HCT116 (cell line): ENCODE data around the gene RHBDF1. TPM values are rescaled to one million over a fixed set of nuclear protein-coding genes. Genes with fewer than 3 reads are reported as not detected.

Source experiments
- ATAC-seq: fragments of 200-7000 bp; cut with Tn5 transposase; 2 replicates; pipeline ENCODE4 v1.9.1; 2020; ENCODE audit warnings: mild to moderate bottlenecking, moderate library complexity
- BruUV-seq: library from RNA; stranded (reverse); fragments of 400-500 nt; replicated peaks from 2 replicates; lab custom pipeline; 2021; lab: Mats Ljungman, UMichigan
- CTCF ChIA-PET: fragments of 300-600 bp; sonication (Branson Sonifier 250); formaldehyde crosslinking; loops from one replicate; lab custom pipeline; 2021; ENCODE audit warnings: antibody characterized with exemption; lab: Charles Lee
- POLR2A ChIA-PET: fragments of 300-600, 350-600 bp; sonication (Branson Sonifier 250); formaldehyde crosslinking; loops from one replicate; lab custom pipeline; 2021; ENCODE audit warnings: antibody characterized with exemption; lab: Charles Lee
- RAD21 ChIA-PET, 2 experiments: fragments of 300-600 bp; sonication (Branson Sonifier 250); formaldehyde crosslinking; loops; one replicate each; lab custom pipeline; 2023; ENCODE audit warnings: low total read pairs in 2 of 2; ENCODE audit not compliant: uncharacterized antibody in 2 of 2, unreplicated experiment in 2 of 2, low non-redundant PET in 1 of 2; lab: Charles Lee
- DNase-seq: peaks from one replicate; pipeline ENCODE4 v3.0.0-alpha.2; 2010; ENCODE audit warnings: low read depth, low spot score
- H2AFZ ChIP-seq: fragments of 200-600 bp; shearing (Covaris generic), sonication (generic); 2 replicates; pipeline ENCODE4 v1.6.1; 2017; ENCODE audit warnings: low read depth, mixed run types, mixed read lengths, antibody characterized with exemption, low read length; ENCODE audit not compliant: poor library complexity, severe bottlenecking
- H3K27ac ChIP-seq: 2 replicates; pipeline ENCODE4 v1.5.1; 2012; ENCODE audit warnings: low read depth, low read length
- H3K27me3 ChIP-seq: fragments of 200-600 bp; sonication (generic); 2 replicates; pipeline ENCODE4 v1.6.1; 2016; ENCODE audit warnings: mixed run types, low read length, mixed read lengths; ENCODE audit not compliant: insufficient read depth
- H3K36me3 ChIP-seq, 2 experiments: fragments of 200-500 bp in 1 of 2; fragments of 200-600 bp in 1 of 2; sonication (Bioruptor generic) in 1 of 2; sonication (generic) in 1 of 2; 2 replicates each; pipeline versions ENCODE4 v1.5.1 to v1.6.1; 2014 to 2016; ENCODE audit warnings: low read length in 2 of 2, inconsistent platforms in 1 of 2, mixed read lengths in 1 of 2, mixed run types in 1 of 2; ENCODE audit not compliant: insufficient read depth in 2 of 2, control insufficient read depth in 1 of 2
- H3K4me1 ChIP-seq, 2 experiments: fragments of 200-600 bp in 1 of 2; sonication (generic) in 1 of 2; 2 replicates each; pipeline versions ENCODE4 v1.5.1 to v1.6.1; 2012 to 2017; ENCODE audit warnings: low read length in 2 of 2, inconsistent platforms in 1 of 2, mild to moderate bottlenecking in 1 of 2, mixed read lengths in 1 of 2, mixed run types in 1 of 2, moderate library complexity in 1 of 2; ENCODE audit not compliant: insufficient read depth in 2 of 2, control insufficient read depth in 1 of 2
- H3K4me2 ChIP-seq: fragments of 200-600 bp; sonication (generic); 2 replicates; pipeline ENCODE4 v1.6.1; 2017; ENCODE audit warnings: mixed run types, low read length, mixed read lengths
- H3K4me3 ChIP-seq, 2 experiments: fragments of 200-600 bp in 1 of 2; sonication (generic) in 1 of 2; replicated peaks in 1 of 2; 2 replicates each; pipeline ENCODE4 v1.5.1; 2011 to 2016; ENCODE audit warnings: low read length in 2 of 2, control low read depth in 1 of 2, low read depth in 1 of 2, mild to moderate bottlenecking in 1 of 2, mixed read lengths in 1 of 2, mixed run types in 1 of 2
- H3K79me2 ChIP-seq: fragments of 200-600 bp; sonication (generic); 2 replicates; pipeline ENCODE4 v1.6.1; 2017; ENCODE audit warnings: mild to moderate bottlenecking, mixed run types, low read length, moderate library complexity, mixed read lengths; ENCODE audit not compliant: insufficient read depth
- H3K9ac ChIP-seq: fragments of 200-600 bp; sonication (generic); 2 replicates; pipeline ENCODE4 v1.6.1; 2016; ENCODE audit warnings: low read length, mixed read lengths
- H3K9me2 ChIP-seq: fragments of 200-600 bp; sonication (generic), shearing (Covaris generic); 2 replicates; pipeline ENCODE4 v1.6.1; 2017; ENCODE audit warnings: mixed run types, mild to moderate bottlenecking, moderate library complexity; ENCODE audit not compliant: insufficient read depth
- H3K9me3 ChIP-seq, 2 experiments: fragments of 200-500 bp in 1 of 2; fragments of 200-600 bp in 1 of 2; sonication (Bioruptor generic) in 1 of 2; sonication (generic) in 1 of 2; 2 replicates each; pipeline ENCODE4 v1.6.1; 2014 to 2017; ENCODE audit warnings: low read length in 2 of 2, mixed read lengths in 2 of 2, inconsistent platforms in 1 of 2, low read depth in 1 of 2, mild to moderate bottlenecking in 1 of 2, mixed run types in 1 of 2, moderate library complexity in 1 of 2; ENCODE audit not compliant: control insufficient read depth in 1 of 2, insufficient read depth in 1 of 2
- H4K20me1 ChIP-seq: fragments of 200-600 bp; sonication (generic), shearing (Covaris generic); 2 replicates; pipeline ENCODE4 v1.6.1; 2017; ENCODE audit warnings: mixed run types, mild to moderate bottlenecking, moderate library complexity; ENCODE audit not compliant: insufficient read depth
- CBX3 ChIP-seq: IDR thresholded peaks from 2 replicates; pipeline ENCODE4 v1.6.1; 2012; ENCODE audit warnings: low read depth
- MAX ChIP-seq: IDR thresholded peaks from 2 replicates; pipeline ENCODE4 v1.6.1; 2012
- POLR2A ChIP-seq: IDR thresholded peaks from 2 replicates; pipeline ENCODE4 v1.7.0; 2011; ENCODE audit warnings: borderline replicate concordance; ENCODE audit not compliant: insufficient read depth, insufficient read length; ENCODE audit errors: extremely low read depth
- POLR2AphosphoS5 ChIP-seq: IDR thresholded peaks from 2 replicates; pipeline ENCODE4 v1.6.1; 2011; ENCODE audit warnings: mild to moderate bottlenecking, low read depth, low read length, moderate library complexity
- RAD21 ChIP-seq: IDR thresholded peaks from 2 replicates; pipeline ENCODE4 v1.6.1; 2012; ENCODE audit warnings: low read depth, mild to moderate bottlenecking
- SIN3A ChIP-seq: IDR thresholded peaks from 2 replicates; pipeline ENCODE4 v1.6.1; 2012; ENCODE audit warnings: low read depth
- SP1 ChIP-seq: IDR thresholded peaks from 2 replicates; pipeline ENCODE4 v1.6.1; 2012; ENCODE audit warnings: low read depth
- ZFX ChIP-seq: fragments of 450-650 bp; IDR thresholded peaks from 2 replicates; pipeline ENCODE4 v1.6.1; 2017
- intact Hi-C: fragments of 100-400 bp; cut with micrococcal nuclease; formaldehyde crosslinking; loops from 2 replicates; pipeline ENCODE4 v1.10.0; 2022
- total RNA-seq: library from RNA; stranded (reverse); gene quantifications from one replicate; pipeline ENCODE4 v1.2.1, GENCODE V29; 2021; ENCODE audit not compliant: unreplicated experiment

Gene RHBDF1
- total RNA-seq, 1 experiment from 2014 or later, result 19.8 TPM

DNA sequence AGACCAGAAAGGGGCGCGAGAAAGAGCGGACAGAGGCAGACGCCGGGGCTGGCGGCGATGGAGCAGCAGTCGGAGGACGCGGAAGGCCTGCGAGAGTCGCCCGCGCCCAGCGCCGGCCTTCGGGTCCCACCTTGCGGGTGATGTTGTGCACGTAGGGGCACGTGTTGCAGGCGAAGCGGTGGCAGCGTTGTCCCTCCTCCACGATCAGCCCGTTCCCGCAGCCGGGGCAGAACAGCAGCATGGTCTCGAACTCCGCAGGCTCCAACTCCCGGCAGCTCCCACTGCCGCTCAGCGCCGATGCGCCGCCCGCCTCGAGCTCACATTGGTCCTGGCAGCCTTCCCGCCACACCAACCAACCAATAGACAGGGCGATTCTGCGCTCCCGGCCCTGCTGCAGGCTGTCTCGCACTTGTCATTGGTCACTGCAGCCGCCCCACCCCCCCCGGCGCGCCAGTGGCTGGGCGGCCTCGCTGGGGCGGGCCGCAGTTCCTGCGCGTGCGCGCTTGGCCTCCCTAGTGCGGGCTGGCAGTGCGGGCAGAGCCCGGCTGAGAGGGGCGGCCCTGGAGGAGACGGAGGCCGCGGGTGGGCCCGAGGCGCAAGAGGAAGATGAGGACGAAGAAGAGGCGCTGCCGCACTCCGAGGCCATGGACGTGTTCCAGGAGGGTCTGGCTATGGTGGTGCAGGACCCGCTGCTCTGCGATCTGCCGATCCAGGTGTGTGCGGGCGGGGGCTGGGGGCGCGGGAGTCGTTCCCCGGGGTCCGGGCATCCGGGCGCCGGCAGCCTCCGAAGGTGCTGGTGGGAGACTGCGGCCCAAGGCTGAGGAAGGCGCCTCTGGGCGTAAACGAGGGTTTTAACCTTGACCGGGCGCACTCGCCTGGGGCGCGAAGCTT lies 18.8 kb downstream of the RHBDF1 start, which contains the start of the genes POLR3K and SNRNP25:
Gene POLR3K (minus strand): TSS at position 263 of the 891 bp plus-strand sequence. CDS start 22 bp downstream, at position 241.
Gene SNRNP25 (plus strand): TSS at position 483 of the 891 bp plus-strand sequence. CDS start 189 bp downstream, at position 672.
- Histone ChIP-seq H3K4me2 (peak within 1 kb of the TSS; percentile 75), H3K9me3 (no peaks in the 10 kb centered on the region), H2AFZ (no peak within 1 kb of the TSS), H4K20me1 (no peaks in the 10 kb centered on the region), H3K27ac (peak within 1 kb of the TSS; percentile 84), H3K9ac (peak within 1 kb of the TSS; percentile 78), H3K36me3 (no peaks in the 10 kb centered on the region; a peak in 3 of 4 replicates), H3K79me2 (peaks cover 39% of the 10 kb centered on the region), H3K9me2 (no peaks in the 10 kb centered on the region), H3K27me3 (no peaks in the 10 kb centered on the region), H3K4me3 (peak within 1 kb of the TSS; percentile 73), H3K4me1 (no peaks in the 10 kb centered on the region)
- ATAC-seq, result peak; percentile 94
- intact Hi-C loops, result no loop called here
- ChIA-PET POLR2A (interaction anchor here (1.0 kb wide), 1 partner anchor 10 kb away, joined by 3 read pairs; no protein-coding TSS in a partner anchor), RAD21 (interaction anchor here in 1 of 2 experiments (0.7 to 1.0 kb wide), 2 partner anchors 9 to 17 kb away, joined by 3 read pairs; no protein-coding TSS in a partner anchor), CTCF (interaction anchor here (0.7 kb wide), 1 partner anchor 12 kb away, joined by 4 read pairs; no protein-coding TSS in a partner anchor)
- peak; percentile 73 for DNase-seq
- peak; percentile 29; the same call in 1 of the 2 replicates for TF ChIP-seq ZFX
- TF ChIP-seq CBX3, result no peak
- peak; percentile 70; the same call in 1 of the 2 replicates for TF ChIP-seq SIN3A
- peak; percentile 56 for TF ChIP-seq POLR2AphosphoS5
- peak; percentile 59 for TF ChIP-seq POLR2A
- no peak for TF ChIP-seq RAD21
- TF ChIP-seq MAX, result peak; percentile 48; the same call in 1 of the 2 replicates
- TF ChIP-seq SP1, result peak; percentile 93
- no TSS peak for BruUV-seq
